Lower leg skin (tissue), 4 donors: ENCODE results near the gene DIP2C. TPM values are rescaled to one million over a fixed set of nuclear protein-coding genes. Genes with fewer than 3 reads are reported as not detected.
"Not testable (repeated sequence)": the region's sequence is repeated elsewhere in the genome, so short reads cannot be mapped to it uniquely, and the experiment has no call there.

Experiments used
- DNase-seq, 2 donors: peaks; one replicate each; pipeline ENCODE4 v3.0.0-alpha.2; 2019; ENCODE audit warnings: low spot score in 2 of 2
- H3K4me3 ChIP-seq: fragments of 200-600 bp; sonication (generic); 2 replicates; pipeline ENCODE4 v1.5.1; 2017; ENCODE audit warnings: mild to moderate bottlenecking, low read depth; ENCODE audit not compliant: poor library complexity, severe bottlenecking
- POLR2A ChIP-seq, 2 donors: fragments of 450-650 bp; IDR thresholded peaks; one replicate each; pipeline ENCODE4 v1.6.1; 2016 to 2017; ENCODE audit warnings: antibody characterized with exemption in 2 of 2, mild to moderate bottlenecking in 1 of 2, moderate library complexity in 1 of 2
- WGBS, 2 donors: methylation state at CpG; one replicate each; pipeline ENCODE4 v1.1.5; 2018; 5-methylcytosine and 5-hydroxymethylcytosine counted together
- intact Hi-C: fragments of 100-400 bp; cut with DNase I; formaldehyde crosslinking; loops from one replicate; pipeline ENCODE4 v1.15.0; 2023; ENCODE audit warnings: low total_unique reads
- total RNA-seq, 4 donors: library from RNA; depleted of rRNA; stranded (reverse); fragments of >200 nt; gene quantifications; one replicate each; pipeline ENCODE4 v1.1.0, GENCODE V29; 2016
- TF ChIP-seq, protein P1 (sequence below), 3 donors: fragments of 450-650 bp; IDR thresholded peaks; one replicate each; pipeline ENCODE4 v1.5.1; 2016; ENCODE audit warnings: antibody characterized with exemption in 3 of 3, mild to moderate bottlenecking in 3 of 3, moderate library complexity in 2 of 3

Gene DIP2C
- total RNA-seq, 4 donors from 2014 or later: 6.2 to 14.7 (median 10.6) TPM

DNA sequence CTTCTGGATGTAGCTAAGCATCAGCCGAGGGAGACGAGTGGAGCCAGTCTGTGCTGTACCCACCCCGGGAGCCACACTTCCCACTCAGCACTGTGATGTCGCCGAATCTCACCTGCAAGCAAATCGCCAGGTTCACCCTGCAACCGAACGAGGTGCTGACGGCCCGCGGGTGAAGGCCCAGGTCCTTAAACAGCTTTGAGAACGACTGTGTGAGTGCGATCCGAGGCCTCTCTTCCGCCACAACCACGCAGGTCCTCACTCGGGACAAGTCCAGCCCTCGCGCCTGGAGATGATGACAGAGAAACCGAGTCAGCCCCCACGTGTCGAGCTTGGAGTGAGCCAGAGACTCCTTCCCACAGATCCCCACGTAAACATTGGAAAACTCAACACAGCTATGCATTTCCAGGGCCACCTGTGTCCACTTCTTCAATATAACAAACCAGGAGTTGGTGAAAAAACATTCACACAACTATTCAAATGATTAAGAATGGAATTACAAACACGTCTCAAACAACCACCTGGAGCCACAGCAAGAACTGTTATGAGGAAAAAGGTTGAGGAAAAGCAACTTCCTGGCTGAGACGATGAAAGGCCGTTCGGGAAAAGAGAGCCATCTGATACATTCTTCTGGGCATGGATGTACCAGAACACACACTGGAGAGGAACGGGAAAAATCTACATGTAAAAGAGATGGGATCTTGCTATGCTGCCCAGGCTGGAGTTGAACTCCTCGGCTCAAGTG, 362.4 kb downstream of the DIP2C start:
- no peak for TF ChIP-seq POLR2A (IDR thresholded peaks at IDR 0.05)
- TF ChIP-seq, protein P1, sequence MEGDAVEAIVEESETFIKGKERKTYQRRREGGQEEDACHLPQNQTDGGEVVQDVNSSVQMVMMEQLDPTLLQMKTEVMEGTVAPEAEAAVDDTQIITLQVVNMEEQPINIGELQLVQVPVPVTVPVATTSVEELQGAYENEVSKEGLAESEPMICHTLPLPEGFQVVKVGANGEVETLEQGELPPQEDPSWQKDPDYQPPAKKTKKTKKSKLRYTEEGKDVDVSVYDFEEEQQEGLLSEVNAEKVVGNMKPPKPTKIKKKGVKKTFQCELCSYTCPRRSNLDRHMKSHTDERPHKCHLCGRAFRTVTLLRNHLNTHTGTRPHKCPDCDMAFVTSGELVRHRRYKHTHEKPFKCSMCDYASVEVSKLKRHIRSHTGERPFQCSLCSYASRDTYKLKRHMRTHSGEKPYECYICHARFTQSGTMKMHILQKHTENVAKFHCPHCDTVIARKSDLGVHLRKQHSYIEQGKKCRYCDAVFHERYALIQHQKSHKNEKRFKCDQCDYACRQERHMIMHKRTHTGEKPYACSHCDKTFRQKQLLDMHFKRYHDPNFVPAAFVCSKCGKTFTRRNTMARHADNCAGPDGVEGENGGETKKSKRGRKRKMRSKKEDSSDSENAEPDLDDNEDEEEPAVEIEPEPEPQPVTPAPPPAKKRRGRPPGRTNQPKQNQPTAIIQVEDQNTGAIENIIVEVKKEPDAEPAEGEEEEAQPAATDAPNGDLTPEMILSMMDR (IDR thresholded peaks at IDR 0.05): no peak
- WGBS, 2 donors: 92% methylated on average over 29 of the region's 29 CpGs
- DNase-seq: peak in 1 of 2 donors; percentile 82
- no peak overlapping the region for H3K4me3 ChIP-seq
- intact Hi-C loops: loop anchor here (5.0 kb wide), 1 partner anchor 500 kb away; no protein-coding TSS in a partner anchor

DNA sequence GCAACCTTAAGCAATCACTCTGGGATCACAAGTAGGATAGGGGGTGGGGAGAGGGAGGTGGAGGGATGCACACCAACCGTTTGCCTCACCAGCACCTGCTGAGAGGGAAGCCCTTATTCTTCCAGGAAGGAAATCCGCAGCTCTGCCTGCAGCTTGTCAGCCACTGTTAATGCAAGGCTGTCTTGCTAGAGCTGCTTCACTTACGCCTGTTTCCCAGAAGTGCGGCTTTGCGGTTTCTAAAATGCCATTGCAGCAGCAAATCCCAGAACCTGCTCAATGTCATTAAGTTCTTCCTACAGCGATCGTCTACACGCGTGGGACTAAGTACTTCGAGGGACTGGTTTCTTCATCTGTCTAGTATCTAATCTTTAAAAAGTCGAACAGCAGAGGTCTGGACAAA, 363.1 kb downstream of the DIP2C start:
- DNase-seq: peak in 1 of 2 donors; percentile 37
- intact Hi-C loops: loop anchor here (5.0 kb wide), 1 partner anchor 501 kb away; no protein-coding TSS in a partner anchor
- WGBS, 2 donors: 92 to 95% methylated on average over 11 of the region's 11 CpGs
- TF ChIP-seq POLR2A (IDR thresholded peaks at IDR 0.05): no peak
- TF ChIP-seq, protein P1 (IDR thresholded peaks at IDR 0.05): no peak
- no peak overlapping the region for H3K4me3 ChIP-seq

DNA sequence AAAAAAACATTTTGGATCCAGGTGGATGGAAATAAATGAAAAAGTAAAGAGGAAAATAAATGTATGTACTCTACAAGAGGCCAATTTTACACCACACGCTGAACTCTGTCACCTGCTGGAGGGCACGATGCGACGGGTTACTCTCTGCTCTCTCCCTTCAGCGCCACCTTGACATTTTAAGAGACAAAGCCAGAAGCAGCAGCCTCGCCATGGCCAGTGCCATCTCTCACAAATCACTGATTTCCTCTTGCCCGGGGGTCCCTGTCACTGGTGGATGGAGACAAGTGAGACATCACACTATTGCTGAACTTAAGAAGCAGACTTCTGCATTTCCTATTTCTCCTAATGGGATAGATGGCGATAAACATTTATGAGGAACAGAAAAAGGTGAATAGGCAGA, 364.2 kb downstream of the DIP2C start:
- intact Hi-C loops: loop anchor here (5.0 kb wide), 1 partner anchor 502 kb away; no protein-coding TSS in a partner anchor
- TF ChIP-seq, protein P1 (IDR thresholded peaks at IDR 0.05): no peak
- no peak for TF ChIP-seq POLR2A (IDR thresholded peaks at IDR 0.05)
- 92 to 95% methylated on average over 8 of the region's 8 CpGs for WGBS, 2 donors
- no peak overlapping the region for H3K4me3 ChIP-seq
- DNase-seq: peak in 1 of 2 donors; percentile 56

DNA sequence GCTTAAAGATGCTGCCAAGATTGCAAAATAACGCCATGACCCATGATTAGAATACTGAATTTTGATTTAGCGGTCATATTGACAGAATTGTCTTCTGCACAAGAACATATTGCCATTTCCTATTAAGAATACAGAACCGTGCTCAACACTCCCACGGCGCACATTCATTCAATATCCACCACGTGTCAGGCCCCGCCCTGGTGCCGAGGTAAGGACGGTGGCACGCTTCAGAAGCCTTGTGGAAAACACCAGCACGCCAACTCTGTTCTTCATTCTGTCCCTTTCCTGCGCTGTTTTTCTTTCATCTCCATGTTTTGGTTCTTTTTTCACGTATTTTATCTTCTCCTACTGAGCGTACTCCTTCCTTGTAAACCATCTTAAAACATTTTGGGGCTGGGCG, 364.9 kb downstream of the DIP2C start:
- DNase-seq: peak in 1 of 2 donors; percentile 58
- intact Hi-C loops: no loop called here
- TF ChIP-seq POLR2A (IDR thresholded peaks at IDR 0.05): no peak
- TF ChIP-seq, protein P1 (IDR thresholded peaks at IDR 0.05): no peak
- WGBS, 2 donors: 93 to 94% methylated on average over 15 of the region's 15 CpGs
- H3K4me3 ChIP-seq: no peak overlapping the region

DNA sequence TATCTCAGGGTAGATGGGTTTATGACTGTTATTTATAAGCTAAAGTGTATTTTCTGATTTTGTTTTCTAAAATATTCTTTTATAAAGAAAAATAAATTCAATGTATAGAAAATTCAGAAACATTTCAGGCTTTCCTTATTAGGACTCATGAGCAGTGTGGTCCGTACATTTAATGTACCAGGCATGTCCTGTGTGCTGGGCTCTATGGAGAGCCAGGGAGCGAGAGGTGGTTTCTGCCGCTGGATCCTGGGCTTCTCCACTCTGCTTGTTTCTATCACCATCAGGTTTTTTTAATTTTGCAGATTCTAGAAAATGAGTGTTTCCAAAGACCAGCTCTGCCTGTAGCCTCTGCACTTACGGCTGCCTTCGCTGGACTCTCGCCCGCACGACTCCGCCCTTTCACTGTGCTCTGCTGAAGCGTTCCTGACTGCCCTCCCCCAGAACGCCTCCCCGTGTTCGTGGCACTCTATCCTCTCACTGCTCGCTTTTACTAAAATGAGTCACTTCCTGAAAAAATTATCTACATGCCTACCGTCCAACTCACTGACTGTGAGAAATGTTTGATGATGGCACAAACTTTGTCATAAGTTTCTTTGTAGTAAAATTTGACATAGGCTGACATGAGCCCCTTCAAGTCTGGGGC, 365.7 kb downstream of the DIP2C start:
- TF ChIP-seq, protein P1 (IDR thresholded peaks at IDR 0.05): no peak
- no peak for TF ChIP-seq POLR2A (IDR thresholded peaks at IDR 0.05)
- 20 to 22% methylated on average over 15 of the region's 15 CpGs for WGBS, 2 donors

DNA sequence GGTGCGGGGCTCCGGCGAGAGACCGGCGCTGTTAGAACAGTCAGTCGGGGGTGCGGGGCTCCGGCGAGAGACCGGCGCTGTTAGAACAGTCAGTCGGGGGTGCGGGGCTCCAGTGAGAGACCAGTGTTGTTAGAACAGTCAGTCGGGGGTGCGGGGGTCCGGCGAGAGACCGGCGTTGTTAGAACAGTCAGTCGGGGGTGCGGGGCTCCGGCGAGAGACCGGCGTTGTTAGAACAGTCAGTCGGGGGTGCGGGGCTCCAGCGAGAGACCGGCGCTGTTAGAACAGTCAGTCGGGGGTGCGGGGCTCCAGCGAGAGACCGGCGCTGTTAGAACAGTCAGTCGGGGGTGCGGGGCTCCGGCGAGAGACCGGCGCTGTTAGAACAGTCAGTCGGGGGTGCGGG, 366.4 kb downstream of the DIP2C start:
- WGBS, 2 donors: 83 to 90% methylated on average over 23 to 38 of the region's 43 CpGs
- DNase-seq, intact Hi-C loops, H3K4me3 ChIP-seq: not testable (repeated sequence)

More for the DNA sequence above, 365.7 kb downstream of the DIP2C start:
- intact Hi-C loops: no loop called here
- peak; percentile 81 to 96 for DNase-seq
- no peak overlapping the region for H3K4me3 ChIP-seq
